ENCODE data around the gene PAX5. TPM values are rescaled to one million over a fixed set of nuclear protein-coding genes. Genes with fewer than 3 reads are reported as not detected.

Gene PAX5
- total RNA-seq, 2 experiments from 2014 or later: 62.5 to 141 TPM

- peaks cover 98% of the 10 kb centered on the region for H3K36me3 ChIP-seq (ENCODE audit: insufficient read depth, low read length)
- no peak overlapping the region for H3K4me3 ChIP-seq (ENCODE audit: low read depth, low read length, poor library complexity, severe bottlenecking)
- ChIA-PET CTCF (ENCODE audit: unreplicated experiment) (interaction anchor here (0.5 kb wide), 1 partner anchor 499 kb away, joined by 3 read pairs; no protein-coding TSS in a partner anchor), POLR2A (no interaction called here)
- H4K20me1 ChIP-seq (ENCODE audit: insufficient read depth, low read length): no peaks in the 10 kb centered on the region
- no peaks in the 10 kb centered on the region for H3K9me3 ChIP-seq (ENCODE audit: low read length)
- no peaks in the 10 kb centered on the region for H3K4me1 ChIP-seq (ENCODE audit: insufficient read depth, low read length, poor library complexity, severe bottlenecking)
- no peak overlapping the region for H2AFZ ChIP-seq (ENCODE audit: low read length)
- intact Hi-C loops (cut with micrococcal nuclease; ENCODE audit: unreplicated experiment): no loop called here
- H3K9me2 ChIP-seq (ENCODE audit: insufficient read depth, low read length): no peaks in the 10 kb centered on the region
- no peak for DNase-seq (ENCODE audit: low spot score)
- H3K4me2 ChIP-seq (ENCODE audit: low read length): no peak overlapping the region
- no peaks in the 10 kb centered on the region for H3K79me2 ChIP-seq (ENCODE audit: insufficient read depth, low read depth, low read length)
- no peak for TF ChIP-seq EZH2phosphoT487 (IDR thresholded peaks at IDR 0.05; ENCODE audit: borderline replicate concordance, low read depth, low read length)
- TF ChIP-seq CTCF (conservative IDR thresholded peaks at IDR 0.05; ENCODE audit: low read length): no peak
- BruUV-seq (replicated peaks): no TSS peak
- no peak overlapping the region for H3K27ac ChIP-seq (ENCODE audit: low read depth, low read length, poor library complexity, severe bottlenecking)
Measured at GRCh38 chr9:36902861-36903524, 131.1 kb downstream of the PAX5 start.

GRCh38 chr9:36902080-36902716 is 131.9 kb downstream of the PAX5 start:
- Histone ChIP-seq H3K4me1 (ENCODE audit: insufficient read depth, low read length, poor library complexity, severe bottlenecking) (no peaks in the 10 kb centered on the region), H3K9me3 (ENCODE audit: low read length) (no peaks in the 10 kb centered on the region), H3K9me2 (ENCODE audit: insufficient read depth, low read length) (no peaks in the 10 kb centered on the region), H3K36me3 (ENCODE audit: insufficient read depth, low read length) (peaks cover 98% of the 10 kb centered on the region), H3K4me3 (ENCODE audit: low read depth, low read length, poor library complexity, severe bottlenecking) (no peak overlapping the region), H3K27ac (ENCODE audit: low read depth, low read length, poor library complexity, severe bottlenecking) (no peak overlapping the region), H2AFZ (ENCODE audit: low read length) (no peak overlapping the region), H4K20me1 (ENCODE audit: insufficient read depth, low read length) (no peaks in the 10 kb centered on the region), H3K4me2 (ENCODE audit: low read length) (no peak overlapping the region), H3K79me2 (ENCODE audit: insufficient read depth, low read depth, low read length) (no peaks in the 10 kb centered on the region)
- no TSS peak for BruUV-seq (replicated peaks)
- no peak for TF ChIP-seq EZH2phosphoT487 (IDR thresholded peaks at IDR 0.05; ENCODE audit: borderline replicate concordance, low read depth, low read length)
- TF ChIP-seq CTCF (conservative IDR thresholded peaks at IDR 0.05; ENCODE audit: low read length): no peak
- POLR2A ChIA-PET: no interaction called here
- CTCF ChIA-PET (ENCODE audit: unreplicated experiment): interaction anchor here (0.5 kb wide), 1 partner anchor 500 kb away, joined by 3 read pairs; no protein-coding TSS in a partner anchor
- no peak for DNase-seq (ENCODE audit: low spot score)
- intact Hi-C loops (cut with micrococcal nuclease; ENCODE audit: unreplicated experiment): no loop called here

- BruUV-seq (replicated peaks): no TSS peak
- Histone ChIP-seq H3K27ac (ENCODE audit: low read depth, low read length, poor library complexity, severe bottlenecking) (no peak overlapping the region), H3K4me1 (ENCODE audit: insufficient read depth, low read length, poor library complexity, severe bottlenecking) (no peaks in the 10 kb centered on the region), H3K36me3 (ENCODE audit: insufficient read depth, low read length) (peaks cover 98% of the 10 kb centered on the region), H3K4me2 (ENCODE audit: low read length) (no peak overlapping the region), H3K79me2 (ENCODE audit: insufficient read depth, low read depth, low read length) (no peaks in the 10 kb centered on the region), H3K4me3 (ENCODE audit: low read depth, low read length, poor library complexity, severe bottlenecking) (no peak overlapping the region), H3K9me2 (ENCODE audit: insufficient read depth, low read length) (no peaks in the 10 kb centered on the region), H2AFZ (ENCODE audit: low read length) (no peak overlapping the region), H3K9me3 (ENCODE audit: low read length) (no peaks in the 10 kb centered on the region), H4K20me1 (ENCODE audit: insufficient read depth, low read length) (no peaks in the 10 kb centered on the region)
- POLR2A ChIA-PET: no interaction called here
- DNase-seq (ENCODE audit: low spot score): no peak
- TF ChIP-seq CTCF (conservative IDR thresholded peaks at IDR 0.05; ENCODE audit: low read length): no peak
- no peak for TF ChIP-seq EZH2phosphoT487 (IDR thresholded peaks at IDR 0.05; ENCODE audit: borderline replicate concordance, low read depth, low read length)
- intact Hi-C loops (cut with micrococcal nuclease; ENCODE audit: unreplicated experiment): no loop called here
- CTCF ChIA-PET (ENCODE audit: unreplicated experiment): no interaction called here
Measured at GRCh38 chr9:36901528-36901927, 132.5 kb downstream of the PAX5 start.
